ENCODE measurements around the gene SNAI1. TPM values are rescaled to one million over a fixed set of nuclear protein-coding genes. Genes with fewer than 3 reads are reported as not detected.

The SNAI1 gene
- total and polyA plus RNA-seq, 2 donors (not counting 1 experiment from before 2014, with no cell fraction given): 4.3 to 4.9 TPM

- ATAC-seq (ENCODE audit: low read depth) (no peak), DNase-seq (no peak)
- no peak overlapping the region for H3K4me2 ChIP-seq (replicated peaks; ENCODE audit: low read depth, low read length, poor library complexity, severe bottlenecking)
- TF ChIP-seq, protein P1, sequence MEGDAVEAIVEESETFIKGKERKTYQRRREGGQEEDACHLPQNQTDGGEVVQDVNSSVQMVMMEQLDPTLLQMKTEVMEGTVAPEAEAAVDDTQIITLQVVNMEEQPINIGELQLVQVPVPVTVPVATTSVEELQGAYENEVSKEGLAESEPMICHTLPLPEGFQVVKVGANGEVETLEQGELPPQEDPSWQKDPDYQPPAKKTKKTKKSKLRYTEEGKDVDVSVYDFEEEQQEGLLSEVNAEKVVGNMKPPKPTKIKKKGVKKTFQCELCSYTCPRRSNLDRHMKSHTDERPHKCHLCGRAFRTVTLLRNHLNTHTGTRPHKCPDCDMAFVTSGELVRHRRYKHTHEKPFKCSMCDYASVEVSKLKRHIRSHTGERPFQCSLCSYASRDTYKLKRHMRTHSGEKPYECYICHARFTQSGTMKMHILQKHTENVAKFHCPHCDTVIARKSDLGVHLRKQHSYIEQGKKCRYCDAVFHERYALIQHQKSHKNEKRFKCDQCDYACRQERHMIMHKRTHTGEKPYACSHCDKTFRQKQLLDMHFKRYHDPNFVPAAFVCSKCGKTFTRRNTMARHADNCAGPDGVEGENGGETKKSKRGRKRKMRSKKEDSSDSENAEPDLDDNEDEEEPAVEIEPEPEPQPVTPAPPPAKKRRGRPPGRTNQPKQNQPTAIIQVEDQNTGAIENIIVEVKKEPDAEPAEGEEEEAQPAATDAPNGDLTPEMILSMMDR (IDR thresholded peaks at IDR 0.05): no peak
- TF ChIP-seq EZH2 (IDR thresholded peaks at IDR 0.05; ENCODE audit: borderline replicate concordance, insufficient read depth, low read depth, low read length, poor library complexity, severe bottlenecking): no peak
- no peak overlapping the region for H3K4me3 ChIP-seq (ENCODE audit: control extremely low read depth in 1 of 5, extremely low read depth in 1 of 5, insufficient read depth in 1 of 5, low read depth in 2 of 5, low read length in 4 of 5)
- no peak overlapping the region for H2AFZ ChIP-seq (ENCODE audit: insufficient read depth, low read depth, low read length, poor library complexity, severe bottlenecking)
- Mint-ChIP-seq H3K9me3 (ENCODE audit: insufficient read depth) (no peaks in the 10 kb centered on the region), H3K27ac (no peak overlapping the region), H3K4me1 (peaks cover 24% of the 10 kb centered on the region), H3K4me3 (peak overlapping the region; percentile 11), H3K27me3 (no peaks in the 10 kb centered on the region)
- 91% methylated on average over 2 of the region's 11 CpGs for WGBS (ENCODE audit: insufficient coverage)
- no peaks in the 10 kb centered on the region for H3K79me2 ChIP-seq (ENCODE audit: control insufficient read depth, insufficient read depth, low read length)
- peaks cover 0 to 8% (median 0%) of the 10 kb centered on the region in 4 experiments for H3K27me3 ChIP-seq (replicated peaks in 1 of 4; ENCODE audit: control extremely low read depth in 1 of 4, control insufficient read depth in 3 of 4, insufficient read depth in 4 of 4, low read length in 3 of 4)
- no peak overlapping the region for H3K9ac ChIP-seq (ENCODE audit: low read length)
- H3K36me3 ChIP-seq (replicated peaks in 1 of 2; ENCODE audit: control extremely low read depth in 1 of 2, control insufficient read depth in 1 of 2, extremely low read depth in 1 of 2, insufficient read depth in 2 of 2, low read length in 1 of 2): no peaks in the 10 kb centered on the region
- H3K4me1 ChIP-seq (ENCODE audit: control insufficient read depth in 2 of 2, insufficient read depth in 2 of 2, low read length in 2 of 2): peaks cover 18 to 26% of the 10 kb centered on the region in 2 donors
- ChIA-PET POLR2A (interaction anchor here (0.8 kb wide), 1 partner anchor 91 kb away, joined by 11 read pairs; no protein-coding TSS in a partner anchor), CTCF (interaction anchor here (0.7 to 13.5 kb wide), 17 partner anchors 12 to 208 kb away, joined by 3 to 531 read pairs (median 5); partner anchors contain the start of genes PEDS1 and RNF114)
- intact Hi-C loops (cut with micrococcal nuclease): no loop called here
- no peaks in the 10 kb centered on the region for H4K20me1 ChIP-seq (ENCODE audit: control insufficient read depth, insufficient read depth, low read length, poor library complexity, severe bottlenecking)
- no peak overlapping the region for H3K27ac ChIP-seq (ENCODE audit: low read length in 2 of 2)
- H3K9me3 ChIP-seq (ENCODE audit: control extremely low read depth in 1 of 3, control insufficient read depth in 2 of 3, insufficient read depth in 1 of 3, low read length in 2 of 3): peaks cover 0 to 3% (median 0%) of the 10 kb centered on the region in 3 donors
These were observed 2.4 kb upstream of the SNAI1 start for GRCh38 chr20:49980140-49981008.

Measured in B cell (primary cell).